ENCODE measurements around the gene NR3C1. TPM values are rescaled to one million over a fixed set of nuclear protein-coding genes. Genes with fewer than 3 reads are reported as not detected.

NR3C1 gene
- total RNA-seq, 2 experiments from 2014 or later, result 47.1 to 53.9 TPM

- POLR2A ChIA-PET, result interaction anchor here (0.8 to 2.7 kb wide), 4 partner anchors 29 to 402 kb away, joined by 3 to 14 read pairs (median 5); no protein-coding TSS in a partner anchor
- H3K4me1 Mint-ChIP-seq, result peaks cover 36% of the 10 kb centered on the region
- peaks cover 26% of the 10 kb centered on the region for H3K36me3 Mint-ChIP-seq (ENCODE audit: low read depth)
- H3K4me3 Mint-ChIP-seq, result peak overlapping the region; percentile 91
- H3K9me3 Mint-ChIP-seq (ENCODE audit: low read depth), result peaks cover 3% of the 10 kb centered on the region
- ATAC-seq, result peak; percentile 48
- peak; percentile 88 for DNase-seq
- intact Hi-C loops (cut with DNase I, micrococcal nuclease), result loop anchor here (1.0 to 10.0 kb wide), 16 partner anchors 30 to 790 kb away; partner anchors contain the start of genes ARHGAP26 (in 1 of the 2), KCTD16 (in 1 of the 2) and YIPF5 (in 1 of the 2)
- H3K27me3 Mint-ChIP-seq, result no peaks in the 10 kb centered on the region
- CTCF ChIA-PET, result interaction anchor here (0.6 to 2.6 kb wide), 18 partner anchors 8 to 786 kb away, joined by 3 to 14 read pairs (median 4); no protein-coding TSS in a partner anchor
- H3K27ac Mint-ChIP-seq, result peak overlapping the region; percentile 97
These were observed 1.1 kb upstream of the NR3C1 start for GRCh38 chr5:143404416-143405062.

DNA sequence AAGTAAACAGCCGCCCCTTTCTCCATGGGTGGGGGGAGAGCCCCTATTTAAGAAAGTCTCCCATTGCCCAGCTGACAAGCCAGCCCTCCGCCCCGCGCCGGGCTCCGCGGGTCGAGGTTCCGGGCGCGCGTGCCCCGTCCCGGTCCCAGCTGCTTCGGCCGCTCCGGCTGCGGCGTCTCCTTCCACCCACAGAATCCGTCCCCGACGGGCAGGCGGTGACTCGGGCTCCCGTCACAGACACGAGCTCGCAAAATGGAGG lies 223 bp downstream of the NR3C1 start:
- H3K36me3 Mint-ChIP-seq (ENCODE audit: low read depth), result peaks cover 37% of the 10 kb centered on the region
- H3K9me3 Mint-ChIP-seq (ENCODE audit: low read depth), result peaks cover 3% of the 10 kb centered on the region
- H3K4me3 Mint-ChIP-seq, result peak overlapping the region; percentile 91
- H3K27ac Mint-ChIP-seq, result peak overlapping the region; percentile 60
- no peaks in the 10 kb centered on the region for H3K27me3 Mint-ChIP-seq
- intact Hi-C loops (cut with DNase I, micrococcal nuclease), result loop anchor here (1.0 to 10.0 kb wide), 12 partner anchors 50 to 792 kb away; no protein-coding TSS in a partner anchor
- H3K4me1 Mint-ChIP-seq, result peaks cover 46% of the 10 kb centered on the region
- POLR2A ChIA-PET, result interaction anchor here (0.6 to 2.7 kb wide), 4 partner anchors 32 to 444 kb away, joined by 3 to 14 read pairs (median 5); no protein-coding TSS in a partner anchor
- ATAC-seq, result no peak
- CTCF ChIA-PET, result interaction anchor here (0.7 to 2.6 kb wide), 12 partner anchors 10 to 419 kb away, joined by 3 to 14 read pairs (median 4); no protein-coding TSS in a partner anchor
- no peak for DNase-seq

DNA sequence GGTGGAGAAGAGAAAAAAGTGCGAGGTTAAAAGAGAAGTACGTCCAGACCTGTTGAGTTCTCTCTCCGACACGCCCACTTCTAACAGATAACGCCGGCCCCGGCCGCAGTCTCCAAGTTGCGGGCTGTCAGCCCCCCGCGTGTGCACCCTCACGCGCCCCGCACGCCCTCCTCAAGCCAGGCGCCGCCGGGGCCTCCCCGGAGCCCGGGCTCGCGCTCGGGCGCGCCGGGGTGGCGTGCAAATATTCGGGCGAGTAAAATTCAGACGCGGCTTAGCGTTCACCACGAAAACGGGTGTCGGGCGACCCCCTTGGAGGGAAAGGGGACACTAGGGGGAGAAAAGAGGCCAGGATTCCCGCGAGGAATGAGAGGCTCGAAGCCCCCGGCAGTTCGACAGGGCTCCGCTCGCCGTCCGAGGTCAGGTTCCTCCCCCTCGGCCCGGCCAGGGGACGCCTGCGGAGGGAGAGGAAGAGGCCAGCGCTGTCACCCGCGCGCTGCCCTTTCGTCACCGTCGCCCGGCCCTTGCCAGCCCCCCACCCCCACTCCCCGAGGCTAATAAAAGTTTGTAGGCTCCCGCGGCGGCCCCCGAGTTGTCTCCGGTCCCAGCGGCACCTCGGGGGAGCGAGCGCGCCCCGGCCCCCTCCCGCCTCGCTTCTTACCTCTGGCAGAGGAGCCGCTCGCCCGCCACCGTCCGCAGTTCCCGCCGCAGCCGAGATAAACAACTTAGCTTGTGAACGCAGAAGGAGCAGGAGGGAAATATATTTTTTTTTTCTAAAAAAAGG lies 743 bp downstream of the NR3C1 start:
- Mint-ChIP-seq H3K4me3 (peak overlapping the region; percentile 91), H3K27me3 (no peaks in the 10 kb centered on the region), H3K4me1 (peaks cover 46% of the 10 kb centered on the region), H3K27ac (peak overlapping the region; percentile 81), H3K9me3 (ENCODE audit: low read depth) (peaks cover 3% of the 10 kb centered on the region), H3K36me3 (ENCODE audit: low read depth) (peaks cover 37% of the 10 kb centered on the region)
- no peak for ATAC-seq
- peak; percentile 77 for DNase-seq
- ChIA-PET POLR2A (interaction anchor here (0.6 to 2.7 kb wide), 4 partner anchors 32 to 444 kb away, joined by 3 to 14 read pairs (median 5); no protein-coding TSS in a partner anchor), CTCF (interaction anchor here (0.7 to 2.6 kb wide), 12 partner anchors 9 to 420 kb away, joined by 3 to 14 read pairs (median 4); no protein-coding TSS in a partner anchor)
- intact Hi-C loops (cut with DNase I, micrococcal nuclease), result loop anchor here (1.0 to 10.0 kb wide), 12 partner anchors 50 to 792 kb away; no protein-coding TSS in a partner anchor

- CTCF ChIA-PET, result interaction anchor here (0.5 kb wide), 1 partner anchor 306 kb away, joined by 3 read pairs; no protein-coding TSS in a partner anchor
- Mint-ChIP-seq H3K27ac (peak overlapping the region; percentile 81), H3K4me3 (peak overlapping the region; percentile 91), H3K4me1 (peaks cover 48% of the 10 kb centered on the region), H3K9me3 (ENCODE audit: low read depth) (peaks cover 3% of the 10 kb centered on the region), H3K27me3 (no peaks in the 10 kb centered on the region), H3K36me3 (ENCODE audit: low read depth) (peaks cover 37% of the 10 kb centered on the region)
- POLR2A ChIA-PET, result no interaction called here
- intact Hi-C loops (cut with DNase I, micrococcal nuclease), result loop anchor here (2.0 to 10.0 kb wide), 9 partner anchors 49 to 793 kb away; no protein-coding TSS in a partner anchor
- DNase-seq (peak; percentile 17), ATAC-seq (no peak)
These were observed 1.4 kb downstream of the NR3C1 start for GRCh38 chr5:143402017-143402552.

- peaks cover 47% of the 10 kb centered on the region for H3K4me1 Mint-ChIP-seq
- intact Hi-C loops (cut with DNase I, micrococcal nuclease), result loop anchor here (2.0 to 10.0 kb wide), 10 partner anchors 47 to 793 kb away; no protein-coding TSS in a partner anchor
- CTCF ChIA-PET, result interaction anchor here (0.5 to 1.5 kb wide), 5 partner anchors 24 to 399 kb away, joined by 3 to 4 read pairs (median 3); no protein-coding TSS in a partner anchor
- H3K27me3 Mint-ChIP-seq, result no peaks in the 10 kb centered on the region
- peak overlapping the region; percentile 81 for H3K27ac Mint-ChIP-seq
- H3K9me3 Mint-ChIP-seq (ENCODE audit: low read depth), result peaks cover 2% of the 10 kb centered on the region
- POLR2A ChIA-PET, result interaction anchor here (0.6 kb wide), 1 partner anchor 28 kb away, joined by 3 read pairs; no protein-coding TSS in a partner anchor
- H3K36me3 Mint-ChIP-seq (ENCODE audit: low read depth), result peaks cover 33% of the 10 kb centered on the region
- H3K4me3 Mint-ChIP-seq, result peak overlapping the region; percentile 91
- ATAC-seq, result no peak
- DNase-seq, result no peak
These were observed 2.1 kb downstream of the NR3C1 start for GRCh38 chr5:143401227-143402016.

GRCh38 chr5:143400541-143401226 lies 2.8 kb downstream of the NR3C1 start:
- Mint-ChIP-seq H3K9me3 (ENCODE audit: low read depth) (no peaks in the 10 kb centered on the region), H3K4me3 (peak overlapping the region; percentile 91), H3K27ac (peak overlapping the region; percentile 10), H3K27me3 (no peaks in the 10 kb centered on the region), H3K4me1 (peaks cover 48% of the 10 kb centered on the region), H3K36me3 (ENCODE audit: low read depth) (peaks cover 36% of the 10 kb centered on the region)
- ATAC-seq (no peak), DNase-seq (peak; percentile 18)
- ChIA-PET POLR2A (interaction anchor here (0.6 kb wide), 1 partner anchor 24 kb away, joined by 3 read pairs; no protein-coding TSS in a partner anchor), CTCF (interaction anchor here (0.8 to 1.5 kb wide), 5 partner anchors 23 to 398 kb away, joined by 3 to 5 read pairs (median 3); no protein-coding TSS in a partner anchor)
- intact Hi-C loops (cut with DNase I, micrococcal nuclease), result loop anchor here (2.0 to 10.0 kb wide), 8 partner anchors 46 to 794 kb away; no protein-coding TSS in a partner anchor

DNA sequence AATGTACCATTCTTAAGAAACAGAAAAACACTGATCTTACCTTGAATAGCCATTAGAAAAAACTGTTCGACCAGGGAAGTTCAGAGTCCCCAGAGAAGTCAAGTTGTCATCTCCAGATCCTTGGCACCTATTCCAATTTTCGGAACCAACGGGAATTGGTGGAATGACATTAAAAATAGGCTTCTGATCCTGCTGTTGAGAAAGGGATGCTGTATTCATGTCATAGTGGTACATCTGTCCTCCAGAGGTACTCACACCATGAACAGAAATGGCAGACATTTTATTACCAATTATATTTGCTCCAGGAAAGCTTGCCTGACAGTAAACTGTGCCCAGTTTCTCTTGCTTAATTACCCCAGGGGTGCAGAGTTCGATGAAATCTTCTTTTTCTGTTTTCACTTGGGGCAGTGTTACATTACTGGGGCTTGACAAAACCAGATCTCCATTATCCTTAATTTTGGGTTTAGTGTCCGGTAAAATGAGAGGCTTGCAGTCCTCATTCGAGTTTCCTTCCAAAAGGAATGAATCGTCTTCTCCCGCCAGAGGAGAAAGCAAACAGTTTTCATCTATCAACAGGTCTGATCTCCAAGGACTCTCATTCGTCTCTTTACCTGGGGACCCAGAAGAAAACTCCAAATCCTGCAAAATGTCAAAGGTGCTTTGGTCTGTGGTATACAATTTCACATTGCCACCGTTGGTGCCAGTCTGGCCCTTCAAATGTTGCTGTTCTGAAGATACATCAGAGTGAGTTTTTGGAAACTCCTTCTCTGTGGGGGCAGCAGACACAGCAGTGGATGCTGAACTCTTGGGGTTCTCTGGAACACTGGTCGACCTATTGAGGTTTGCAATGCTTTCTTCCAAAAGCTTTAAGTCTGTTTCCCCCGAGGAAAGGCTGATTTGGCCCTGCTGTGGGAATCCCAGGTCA lies 3.6 kb downstream of the NR3C1 start:
- ChIA-PET CTCF (interaction anchor here (0.9 to 2.0 kb wide), 4 partner anchors 33 to 391 kb away, joined by 3 to 5 read pairs (median 4); no protein-coding TSS in a partner anchor), POLR2A (interaction anchor here (0.6 kb wide), 1 partner anchor 23 kb away, joined by 3 read pairs; no protein-coding TSS in a partner anchor)
- intact Hi-C loops (cut with DNase I, micrococcal nuclease), result loop anchor here (2.0 to 10.0 kb wide), 8 partner anchors 45 to 795 kb away; no protein-coding TSS in a partner anchor
- Mint-ChIP-seq H3K9me3 (ENCODE audit: low read depth) (no peaks in the 10 kb centered on the region), H3K4me3 (peak overlapping the region; percentile 91), H3K27ac (peak overlapping the region; percentile 13), H3K36me3 (ENCODE audit: low read depth) (peaks cover 33% of the 10 kb centered on the region), H3K4me1 (peaks cover 51% of the 10 kb centered on the region), H3K27me3 (no peaks in the 10 kb centered on the region)
- no peak for ATAC-seq
- DNase-seq, result peak; percentile 10

GRCh38 chr5:143398451-143399237 lies 4.8 kb downstream of the NR3C1 start:
- Mint-ChIP-seq H3K9me3 (ENCODE audit: low read depth) (no peaks in the 10 kb centered on the region), H3K27me3 (no peaks in the 10 kb centered on the region), H3K4me3 (peak overlapping the region; percentile 91), H3K27ac (no peak overlapping the region), H3K36me3 (ENCODE audit: low read depth) (peaks cover 33% of the 10 kb centered on the region), H3K4me1 (peaks cover 60% of the 10 kb centered on the region)
- POLR2A ChIA-PET, result no interaction called here
- no peak for DNase-seq
- intact Hi-C loops (cut with DNase I, micrococcal nuclease), result no loop called here
- CTCF ChIA-PET, result interaction anchor here (1.0 to 2.0 kb wide), 4 partner anchors 182 to 390 kb away, joined by 3 to 5 read pairs (median 3); no protein-coding TSS in a partner anchor
- ATAC-seq, result no peak

- Mint-ChIP-seq H3K36me3 (ENCODE audit: low read depth) (peaks cover 33% of the 10 kb centered on the region), H3K9me3 (ENCODE audit: low read depth) (no peaks in the 10 kb centered on the region), H3K4me3 (peak overlapping the region; percentile 91), H3K27me3 (no peaks in the 10 kb centered on the region), H3K27ac (no peak overlapping the region), H3K4me1 (peaks cover 63% of the 10 kb centered on the region)
- CTCF ChIA-PET, result interaction anchor here (1.0 to 2.0 kb wide), 4 partner anchors 182 to 389 kb away, joined by 3 to 5 read pairs (median 3); no protein-coding TSS in a partner anchor
- intact Hi-C loops (cut with DNase I, micrococcal nuclease), result no loop called here
- ATAC-seq, result no peak
- DNase-seq, result no peak
- POLR2A ChIA-PET, result no interaction called here
These were observed 5.5 kb downstream of the NR3C1 start for GRCh38 chr5:143398053-143398355.

Measured in activated CD4-positive, alpha-beta T cell treated with anti-CD3 and anti-CD28 coated beads for 36 hours (primary cell).